GM12892 (cell line): ENCODE data around the gene SLCO3A1.

Experiments
- DNase-seq: peaks from one replicate; pipeline ENCODE4 v3.0.0; 2011; ENCODE audit not compliant: insufficient read length
- FAIRE-seq: peaks from 2 replicates; lab custom pipeline; 2011; peaks lifted over from hg19 to GRCh38; lab: Jason Lieb, UNC
- POLR2A ChIP-seq: IDR thresholded peaks from 2 replicates; pipeline ENCODE4 v1.6.1; 2011; ENCODE audit warnings: low read depth, low read length, control low read depth
- POLR2AphosphoS5 ChIP-seq: IDR thresholded peaks from 2 replicates; pipeline ENCODE4 v1.6.1; 2011; ENCODE audit warnings: low read depth, low read length, control low read depth
- TAF1 ChIP-seq: IDR thresholded peaks from 2 replicates; pipeline ENCODE4 v1.6.1; 2011; ENCODE audit warnings: low read depth, mild to moderate bottlenecking, control low read depth, low read length, borderline replicate concordance

The SLCO3A1 gene

GRCh38 chr15:91862891-91863504 lies 9.5 kb downstream of the SLCO3A1 start:
- TF ChIP-seq POLR2AphosphoS5: no peak

GRCh38 chr15:91863621-91864255 lies 10.2 kb downstream of the SLCO3A1 start:
- no peak for DNase-seq
- FAIRE-seq: no peak

More at GRCh38 chr15:91862891-91863504, 9.5 kb downstream of the SLCO3A1 start:
- DNase-seq: no peak
- FAIRE-seq: no peak

GRCh38 chr15:91864664-91865063 lies 11.2 kb downstream of the SLCO3A1 start:
- DNase-seq (no peak), FAIRE-seq (no peak)
- TF ChIP-seq POLR2AphosphoS5: no peak
- TF ChIP-seq POLR2A: no peak
- TF ChIP-seq TAF1: no peak

More at GRCh38 chr15:91863621-91864255, 10.2 kb downstream of the SLCO3A1 start:
- TF ChIP-seq TAF1: no peak
- no peak for TF ChIP-seq POLR2AphosphoS5
- no peak for TF ChIP-seq POLR2A

- TF ChIP-seq TAF1 (no peak), POLR2AphosphoS5 (no peak), POLR2A (no peak)
- no peak for FAIRE-seq
- DNase-seq: no peak
Observed at GRCh38 chr15:91865486-91865885, 12.0 kb downstream of the SLCO3A1 start.

- FAIRE-seq (no peak), DNase-seq (no peak)
- TF ChIP-seq TAF1 (no peak), POLR2AphosphoS5 (no peak), POLR2A (no peak)
Observed at GRCh38 chr15:91865950-91866349, 12.4 kb downstream of the SLCO3A1 start.

- DNase-seq: no peak
- no peak for FAIRE-seq
- TF ChIP-seq POLR2AphosphoS5 (no peak), TAF1 (no peak), POLR2A (no peak)
Observed at GRCh38 chr15:91866371-91866905, 12.9 kb downstream of the SLCO3A1 start.

GRCh38 chr15:91866971-91867372 lies 13.5 kb downstream of the SLCO3A1 start:
- no peak for FAIRE-seq
- no peak for DNase-seq
- TF ChIP-seq TAF1 (no peak), POLR2AphosphoS5 (no peak), POLR2A (no peak)

- TF ChIP-seq TAF1: no peak
- TF ChIP-seq POLR2AphosphoS5: no peak
- TF ChIP-seq POLR2A: no peak
- no peak for FAIRE-seq
- DNase-seq: no peak
Observed at GRCh38 chr15:91867581-91868026, 14.1 kb downstream of the SLCO3A1 start.

- FAIRE-seq: no peak
- DNase-seq: no peak
- TF ChIP-seq POLR2AphosphoS5 (no peak), POLR2A (no peak), TAF1 (no peak)
Observed at GRCh38 chr15:91870876-91871537, 17.5 kb downstream of the SLCO3A1 start.

GRCh38 chr15:91871837-91872236 lies 18.3 kb downstream of the SLCO3A1 start:
- TF ChIP-seq POLR2AphosphoS5 (no peak), TAF1 (no peak), POLR2A (no peak)
- FAIRE-seq (no peak), DNase-seq (no peak)

GRCh38 chr15:91872356-91873137 lies 19.0 kb downstream of the SLCO3A1 start:
- TF ChIP-seq TAF1: no peak
- no peak for TF ChIP-seq POLR2A
- no peak for TF ChIP-seq POLR2AphosphoS5
- DNase-seq (no peak), FAIRE-seq (no peak)

GRCh38 chr15:91873138-91873536 lies 19.6 kb downstream of the SLCO3A1 start:
- FAIRE-seq: no peak
- TF ChIP-seq POLR2AphosphoS5 (no peak), TAF1 (no peak), POLR2A (no peak)
- no peak for DNase-seq
